Adrenal gland (tissue), 12 donors: ENCODE data around the gene AMFR. TPM values are rescaled to one million over a fixed set of nuclear protein-coding genes. Genes with fewer than 3 reads are reported as not detected.

Source experiments
- DNase-seq, 7 donors: peaks; one replicate each; pipeline ENCODE4 v3.0.0-alpha.2; 2019 to 2020
- H3K27ac ChIP-seq, 5 donors: fragments of 200-600 bp; sonication (generic) in 4 of 5; 1 replicate in 3 of 5; 2 replicates in 2 of 5; pipeline versions ENCODE4 v1.5.1 to v1.8.0; 2016 to 2020; ENCODE audit warnings: mild to moderate bottlenecking in 1 of 5
- H3K27me3 ChIP-seq: fragments of 200-600 bp; 2 replicates; pipeline ENCODE4 v1.8.0; 2021
- H3K36me3 ChIP-seq, 2 donors: fragments of 200-600 bp; replicated peaks in 1 of 2; 1 replicate in 1 of 2; 2 replicates in 1 of 2; pipeline versions ENCODE4 v1.5.1 to v1.8.0; 2018 to 2022
- H3K4me1 ChIP-seq, 2 donors: fragments of 200-600 bp; replicated peaks in 1 of 2; 1 replicate in 1 of 2; 2 replicates in 1 of 2; pipeline versions ENCODE4 v1.5.1 to v1.8.0; 2018 to 2021
- H3K4me3 ChIP-seq, 4 donors: fragments of 200-600 bp; sonication (generic) in 3 of 4; one replicate each; pipeline ENCODE4 v1.5.1; 2016 to 2018
- H3K9me3 ChIP-seq, 3 donors: fragments of 200-600 bp; sonication (generic) in 1 of 3; replicated peaks in 1 of 3; 1 replicate in 2 of 3; 2 replicates in 1 of 3; pipeline versions ENCODE4 v1.5.1 to v1.8.0; 2016 to 2021
- POLR2A ChIP-seq, 2 donors: fragments of 450-650 bp; IDR thresholded peaks; one replicate each; pipeline ENCODE4 v1.6.1; 2017; ENCODE audit warnings: antibody characterized with exemption in 2 of 2, mild to moderate bottlenecking in 2 of 2, moderate library complexity in 1 of 2
- WGBS, 4 donors: extraction: QIAGEN DNeasy Blood & Tissue Kit in 2 of 4; methylation state at CpG; one replicate each; pipeline versions ENCODE4 v1.1.5 to v1.1.7; 2013 to 2017; 5-methylcytosine and 5-hydroxymethylcytosine counted together
- intact Hi-C, 2 donors: fragments of 100-400 bp; cut with DNase I; formaldehyde crosslinking; loops; one replicate each; pipeline versions ENCODE4 v1.14.1 to v1.15.0; 2022 to 2023
- polyA plus RNA-seq, 3 donors: library from polyadenylated mRNA; stranded (reverse); fragments of 200-250 nt in 2 of 3; fragments of 350-450 nt in 1 of 3; fragmentation: Illumina TruSeq in 1 of 3; extraction: RNeasy Lipid Tissue Mini Kit (QIAGEN cat#74804) in 1 of 3; gene quantifications; one replicate each; pipeline ENCODE4 v1.2.3, GENCODE V29; 2013 to 2014
- total RNA-seq, 9 donors: library from RNA; depleted of rRNA in 4 of 9; stranded (reverse); fragments of >200 nt in 4 of 9; fragments of 120-200 nt in 1 of 9; fragmentation: NEBNext Ultra II Directional in 1 of 9; extraction: Animal tissue kit (Norgen Biotek cat#: 25700) in 1 of 9; gene quantifications; one replicate each; pipeline versions ENCODE4 v1.1.0 to v1.2.4, GENCODE V29; 2013 to 2023
- TF ChIP-seq, protein P1 (sequence below), 6 experiments: fragments of 450-650 bp in 4 of 6; fragments of 200-600 bp in 2 of 6; sonication (generic) in 1 of 6; IDR thresholded peaks; 1 replicate in 5 of 6; 2 replicates in 1 of 6; pipeline versions ENCODE4 v1.5.1 to v1.8.0; 2016 to 2021; ENCODE audit warnings: antibody characterized with exemption in 6 of 6, mild to moderate bottlenecking in 2 of 6, moderate library complexity in 1 of 6
- donor health status: healthy with polysubstance abuse.
- donor health status: Bipolar disorder and iron deficiency.
- donor health status: DM: yes; HTN: yes; CAD: no.
- donor health status: DM: no; HTN: no; CAD: no.
- donor health status: DM: no; HTN: no; CAD: no.
- donor health status: DM: yes; HTN: yes; CAD: no.

AMFR gene
- total and polyA plus RNA-seq, 12 donors, result 40.3 to 346 (median 206) TPM

DNA sequence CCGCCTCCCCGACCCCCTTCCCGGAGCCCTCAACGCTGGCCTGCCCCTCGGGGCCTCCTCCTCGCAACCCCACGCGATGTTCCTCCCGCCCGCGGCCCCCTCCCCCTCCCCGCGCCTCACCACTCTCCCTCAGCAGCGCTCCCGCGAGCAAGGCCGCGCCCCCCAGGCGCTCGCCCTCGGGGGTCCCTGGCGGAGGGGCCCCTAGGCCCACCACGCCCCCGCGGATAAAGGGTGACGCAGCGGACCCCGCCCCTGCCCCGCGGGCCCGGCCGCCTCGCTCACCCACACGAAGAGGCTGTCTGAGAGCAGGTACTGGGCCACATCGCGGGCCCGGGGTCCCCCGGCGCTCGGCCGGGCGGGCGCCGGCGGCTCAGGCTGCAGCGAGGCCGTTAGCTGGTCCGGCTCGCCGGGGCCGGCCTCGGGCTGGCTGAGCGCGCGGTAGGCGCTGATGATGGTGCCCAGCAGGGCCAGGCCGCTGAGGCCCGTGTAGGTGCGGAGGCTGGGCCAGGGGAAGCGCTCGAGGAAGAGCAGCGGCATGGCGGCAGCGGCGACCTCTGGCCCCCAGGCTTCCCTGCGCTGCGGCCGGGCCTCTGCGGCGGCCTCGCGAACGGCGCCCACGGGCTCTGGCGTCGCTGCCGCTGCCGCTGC lies 430 bp downstream of the AMFR start:
- WGBS, 4 donors, result 0 to 2% (median 1%) methylated on average over 4 to 79 of the region's 79 CpGs
- H3K27me3 ChIP-seq, result no peaks in the 10 kb centered on the region
- peak in 6 of 7 donors; percentile 30 to 51 (median 42) for DNase-seq
- intact Hi-C loops, result no loop called here
- H3K36me3 ChIP-seq, result no peaks in the 10 kb centered on the region
- H3K9me3 ChIP-seq, result no peaks in the 10 kb centered on the region
- peak overlapping the region; percentile 62 to 100 (median 86) for H3K4me3 ChIP-seq
- H3K27ac ChIP-seq, result peak overlapping the region; percentile 31 to 97 (median 84)
- no peak for TF ChIP-seq POLR2A (IDR thresholded peaks at IDR 0.05)
- TF ChIP-seq, protein P1, sequence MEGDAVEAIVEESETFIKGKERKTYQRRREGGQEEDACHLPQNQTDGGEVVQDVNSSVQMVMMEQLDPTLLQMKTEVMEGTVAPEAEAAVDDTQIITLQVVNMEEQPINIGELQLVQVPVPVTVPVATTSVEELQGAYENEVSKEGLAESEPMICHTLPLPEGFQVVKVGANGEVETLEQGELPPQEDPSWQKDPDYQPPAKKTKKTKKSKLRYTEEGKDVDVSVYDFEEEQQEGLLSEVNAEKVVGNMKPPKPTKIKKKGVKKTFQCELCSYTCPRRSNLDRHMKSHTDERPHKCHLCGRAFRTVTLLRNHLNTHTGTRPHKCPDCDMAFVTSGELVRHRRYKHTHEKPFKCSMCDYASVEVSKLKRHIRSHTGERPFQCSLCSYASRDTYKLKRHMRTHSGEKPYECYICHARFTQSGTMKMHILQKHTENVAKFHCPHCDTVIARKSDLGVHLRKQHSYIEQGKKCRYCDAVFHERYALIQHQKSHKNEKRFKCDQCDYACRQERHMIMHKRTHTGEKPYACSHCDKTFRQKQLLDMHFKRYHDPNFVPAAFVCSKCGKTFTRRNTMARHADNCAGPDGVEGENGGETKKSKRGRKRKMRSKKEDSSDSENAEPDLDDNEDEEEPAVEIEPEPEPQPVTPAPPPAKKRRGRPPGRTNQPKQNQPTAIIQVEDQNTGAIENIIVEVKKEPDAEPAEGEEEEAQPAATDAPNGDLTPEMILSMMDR (IDR thresholded peaks at IDR 0.05), result no peak
- peaks cover 27 to 41% of the 10 kb centered on the region in 2 donors for H3K4me1 ChIP-seq

DNA sequence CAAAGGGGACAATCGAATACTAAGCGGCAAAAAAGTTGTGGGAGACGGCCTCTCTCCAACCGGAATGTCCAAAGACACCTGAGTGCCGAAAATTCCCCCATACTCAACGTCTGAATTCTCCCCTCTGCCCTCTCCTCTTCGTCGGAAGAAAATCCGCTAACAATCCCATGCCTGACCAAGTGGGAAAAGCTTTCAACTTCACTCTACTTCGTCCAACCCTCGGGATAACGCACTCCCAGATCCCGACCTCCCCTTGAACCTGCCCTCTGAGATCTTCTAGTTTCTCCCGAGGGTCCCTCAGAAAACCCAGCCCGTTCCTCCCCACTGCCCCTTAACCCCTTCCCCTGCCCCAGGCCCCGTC lies 961 bp downstream of the AMFR start:
- Histone ChIP-seq H3K4me1 (peaks cover 31 to 47% of the 10 kb centered on the region in 2 donors), H3K27ac (peak overlapping the region; percentile 45 to 97 (median 84)), H3K4me3 (peak overlapping the region; percentile 62 to 100 (median 86)), H3K36me3 (no peaks in the 10 kb centered on the region), H3K9me3 (no peaks in the 10 kb centered on the region), H3K27me3 (no peaks in the 10 kb centered on the region)
- TF ChIP-seq POLR2A (IDR thresholded peaks at IDR 0.05), result peak in 1 of 2 donors; percentile 7
- TF ChIP-seq, protein P1 (IDR thresholded peaks at IDR 0.05), result no peak
- WGBS, 4 donors, result 0 to 3% (median 1%) methylated on average over 9 to 16 of the region's 16 CpGs
- DNase-seq, result no peak
- intact Hi-C loops, result no loop called here

DNA sequence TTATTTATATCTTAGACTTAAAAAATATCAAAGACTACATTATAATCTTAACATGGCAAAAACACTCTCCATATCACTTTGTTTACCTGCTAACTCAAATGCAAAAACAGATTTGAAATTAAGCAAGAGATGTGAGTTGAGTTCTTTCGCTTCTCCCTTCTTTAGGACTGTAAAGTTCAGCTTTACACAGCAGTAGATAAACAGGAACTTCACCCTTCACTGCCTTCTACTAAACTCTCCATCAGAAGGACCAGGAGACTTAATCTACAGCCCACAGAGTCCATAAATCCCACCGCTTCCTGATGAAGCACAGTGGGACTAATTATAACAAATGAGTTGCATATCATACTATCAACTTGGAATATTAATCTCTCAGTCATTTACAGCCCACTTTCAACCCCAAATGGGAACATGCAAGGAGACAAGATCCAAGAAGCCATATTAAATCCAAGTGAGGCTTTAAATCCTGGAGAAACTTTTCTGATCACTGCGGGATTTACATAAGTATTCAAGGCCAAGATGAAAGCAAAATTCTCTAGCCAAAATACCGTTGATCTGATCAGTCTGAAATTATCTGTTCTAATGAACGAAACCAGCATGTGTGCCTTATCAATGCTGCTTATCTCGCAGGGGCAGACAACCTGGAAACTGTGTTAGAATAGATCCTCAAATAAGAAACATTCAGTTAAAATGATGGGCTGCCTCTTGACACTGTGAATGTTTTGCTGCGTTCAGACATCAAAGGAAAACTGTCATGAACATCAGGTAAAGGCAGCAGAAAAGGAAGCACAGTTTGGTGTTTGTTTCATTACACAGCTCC lies 1.6 kb downstream of the AMFR start:
- TF ChIP-seq, protein P1 (IDR thresholded peaks at IDR 0.05), result no peak
- no peaks in the 10 kb centered on the region for H3K27me3 ChIP-seq
- peak overlapping the region; percentile 62 to 100 (median 86) for H3K4me3 ChIP-seq
- WGBS, 4 donors, result 18 to 25% (median 22%) methylated on average over 7 of the region's 7 CpGs
- H3K9me3 ChIP-seq, result no peaks in the 10 kb centered on the region
- H3K27ac ChIP-seq, result peak overlapping the region; percentile 45 to 97 (median 84)
- no peaks in the 10 kb centered on the region for H3K36me3 ChIP-seq
- intact Hi-C loops, result no loop called here
- DNase-seq, result no peak
- H3K4me1 ChIP-seq, result peaks cover 31 to 51% of the 10 kb centered on the region in 2 donors

DNA sequence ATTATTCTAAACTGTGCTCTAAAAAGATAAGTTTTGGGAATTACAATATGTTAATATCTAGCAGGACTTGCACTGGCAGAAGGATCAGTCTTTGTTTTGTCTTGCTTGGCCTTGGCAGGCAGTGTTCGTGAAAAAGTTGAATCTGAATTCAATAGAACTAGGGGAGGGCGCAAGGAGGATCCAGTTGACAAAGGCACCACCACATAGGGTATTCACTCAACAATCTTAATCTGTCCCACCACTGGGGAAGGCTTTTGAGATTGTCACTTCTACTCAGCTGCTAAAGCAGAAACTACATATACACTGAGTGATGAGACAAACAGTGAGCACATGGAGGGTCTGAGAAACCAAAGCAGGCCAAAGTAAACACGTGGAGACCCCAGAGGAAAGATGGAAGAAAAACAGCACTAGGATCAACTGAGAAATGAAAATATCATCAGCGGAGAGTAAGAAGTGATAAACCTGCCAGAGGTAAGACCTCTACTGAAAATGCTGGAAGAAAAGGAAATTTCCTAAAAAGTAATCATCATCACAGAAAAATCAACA lies 2.4 kb downstream of the AMFR start:
- Histone ChIP-seq H3K4me1 (peaks cover 31 to 51% of the 10 kb centered on the region in 2 donors), H3K9me3 (no peaks in the 10 kb centered on the region), H3K4me3 (peak overlapping the region in 1 of 4 donors; percentile 100), H3K27me3 (no peaks in the 10 kb centered on the region), H3K27ac (peak overlapping the region in 3 of 5 donors; percentile 2 to 88 (median 6)), H3K36me3 (no peaks in the 10 kb centered on the region)
- no peak for TF ChIP-seq POLR2A (IDR thresholded peaks at IDR 0.05)
- TF ChIP-seq, protein P1 (IDR thresholded peaks at IDR 0.05), result no peak
- intact Hi-C loops, result no loop called here
- DNase-seq, result no peak
- WGBS, 4 donors, result 48 to 64% (median 50%) methylated on average over 4 of the region's 4 CpGs
